Measurements from ENCODE around the gene FBXO31. TPM values are rescaled to one million over a fixed set of nuclear protein-coding genes. Genes with fewer than 3 reads are reported as not detected.
"Not testable (repeated sequence)": the region's sequence is repeated elsewhere in the genome, so short reads cannot be mapped to it uniquely, and the experiment has no call there.

The FBXO31 gene
- total RNA-seq, 1 experiment from 2014 or later = 4.7 TPM

DNA sequence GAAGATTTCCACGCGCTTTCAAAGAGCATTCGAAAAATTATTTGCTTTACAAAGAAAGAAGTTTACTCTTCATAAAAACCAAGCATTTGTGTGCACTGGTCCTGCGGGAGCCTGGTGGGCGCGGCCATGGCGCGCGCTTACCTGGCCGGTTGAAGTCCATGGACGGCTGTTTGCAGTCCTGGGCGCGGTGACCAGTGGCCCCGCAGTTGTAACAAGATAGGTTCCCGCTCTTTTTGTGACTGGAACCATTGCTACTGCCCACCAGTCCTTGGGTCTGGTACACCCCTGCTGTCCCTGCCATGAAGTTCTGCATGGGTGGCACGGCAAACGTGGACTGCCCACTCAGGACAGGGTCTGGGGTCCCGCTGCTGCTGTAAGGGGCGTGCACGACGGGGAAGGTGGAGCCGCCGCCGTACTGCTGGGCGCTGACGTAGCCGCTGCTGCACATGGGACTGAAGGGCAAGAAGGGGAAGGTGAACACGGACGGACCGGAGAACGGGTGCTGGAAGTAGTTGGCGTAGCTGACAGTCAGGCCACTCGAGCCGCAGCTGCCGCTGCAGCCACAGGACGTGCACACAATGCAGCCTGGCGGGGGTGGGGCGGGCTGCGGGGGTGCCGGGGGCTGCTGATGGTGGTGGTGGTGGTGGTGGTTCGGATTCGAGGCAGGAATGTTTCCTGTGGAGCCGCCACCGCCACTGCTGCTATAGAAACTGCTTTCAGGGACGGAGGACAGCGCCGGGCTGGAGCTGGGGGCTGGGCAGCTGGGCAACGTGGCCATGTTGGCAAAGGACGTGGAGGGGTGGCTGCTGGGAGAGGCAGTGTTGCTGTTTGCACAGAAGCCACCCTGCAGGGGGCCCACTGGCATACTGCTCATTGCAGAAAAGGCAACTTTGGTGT is 28.0 kb upstream of the FBXO31 start:
- no peak for DNase-seq (ENCODE audit: low read depth)

DNA sequence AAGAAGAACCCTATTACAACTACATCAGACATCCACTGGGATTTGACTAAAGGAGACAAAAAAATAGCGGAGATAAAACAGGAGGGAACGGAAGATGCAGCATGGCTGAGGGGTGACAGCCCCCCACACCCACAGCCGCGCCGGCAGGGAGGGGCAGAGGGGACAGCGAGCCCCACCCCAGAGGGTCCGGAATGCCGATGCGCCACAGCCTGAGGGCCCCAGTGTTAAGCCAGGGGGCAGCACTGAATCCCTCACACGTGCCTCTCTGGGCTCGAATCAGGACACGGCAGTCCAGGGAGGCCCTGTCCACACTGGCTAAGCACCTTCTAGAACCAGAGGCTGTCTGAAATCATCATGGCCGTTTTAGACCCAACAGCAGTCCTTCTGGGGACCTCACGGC is 27.4 kb upstream of the FBXO31 start:
- no peak for DNase-seq (ENCODE audit: low read depth)

DNA sequence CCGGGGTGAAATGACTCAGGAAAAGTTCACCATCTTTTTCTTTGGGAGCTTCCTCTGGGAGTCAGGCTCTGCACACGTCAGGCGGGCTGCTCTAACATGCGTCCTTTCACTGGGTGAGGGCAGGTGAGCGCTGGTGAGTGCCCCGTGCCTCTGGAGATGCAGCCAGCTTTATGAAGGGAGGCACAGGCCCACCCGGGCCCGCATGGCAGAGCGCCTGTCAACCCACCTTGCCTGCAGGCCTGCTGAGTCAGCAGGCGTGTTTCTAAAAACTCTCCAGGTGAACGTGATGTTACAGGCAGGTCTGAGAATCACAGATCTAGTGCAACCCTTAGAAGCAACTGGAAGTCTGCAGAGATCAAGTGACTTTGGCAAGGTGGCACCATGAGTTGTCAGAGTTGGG is 27.0 kb upstream of the FBXO31 start:
- DNase-seq (ENCODE audit: low read depth) = no peak

DNA sequence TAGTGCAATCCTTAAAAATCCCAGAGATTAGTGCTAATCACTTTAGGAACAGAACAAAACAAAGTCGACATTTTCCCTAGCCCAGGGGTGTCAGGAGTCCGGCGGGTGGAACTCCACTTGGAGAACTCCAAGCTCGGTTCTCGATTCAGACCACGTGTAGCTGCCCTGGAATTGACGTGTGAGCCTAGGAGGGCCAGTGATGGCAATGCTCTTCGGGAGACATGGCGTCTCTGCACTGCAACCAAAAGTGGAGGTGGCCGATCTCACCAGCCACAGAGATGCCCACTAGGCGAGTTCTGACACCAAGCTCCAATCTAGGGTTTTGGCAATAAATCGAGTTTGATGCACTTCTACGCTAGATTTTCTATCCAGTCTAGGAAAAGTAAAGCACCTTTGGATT is 26.2 kb upstream of the FBXO31 start:
- DNase-seq (ENCODE audit: low read depth) = no peak

DNA sequence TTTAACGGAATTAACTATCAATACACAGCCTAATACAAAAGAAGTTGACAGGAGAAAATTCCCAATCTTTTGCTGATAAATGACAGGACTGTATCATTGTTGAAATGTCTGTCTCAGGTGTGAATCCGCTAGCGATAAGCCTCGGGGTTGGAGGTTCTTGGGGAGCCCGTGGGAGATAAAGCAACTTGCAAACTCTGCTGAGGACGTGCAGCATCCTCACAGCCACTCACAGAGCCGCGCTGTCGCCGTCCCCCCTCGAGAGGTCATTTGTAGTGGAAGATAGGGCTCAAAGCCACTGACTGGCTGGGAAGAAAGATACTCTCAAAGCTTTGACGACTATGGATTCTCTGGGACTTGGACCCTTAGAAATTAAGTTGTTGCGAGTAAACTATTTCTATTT is 25.6 kb upstream of the FBXO31 start:
- DNase-seq (ENCODE audit: low read depth) = no peak

DNA sequence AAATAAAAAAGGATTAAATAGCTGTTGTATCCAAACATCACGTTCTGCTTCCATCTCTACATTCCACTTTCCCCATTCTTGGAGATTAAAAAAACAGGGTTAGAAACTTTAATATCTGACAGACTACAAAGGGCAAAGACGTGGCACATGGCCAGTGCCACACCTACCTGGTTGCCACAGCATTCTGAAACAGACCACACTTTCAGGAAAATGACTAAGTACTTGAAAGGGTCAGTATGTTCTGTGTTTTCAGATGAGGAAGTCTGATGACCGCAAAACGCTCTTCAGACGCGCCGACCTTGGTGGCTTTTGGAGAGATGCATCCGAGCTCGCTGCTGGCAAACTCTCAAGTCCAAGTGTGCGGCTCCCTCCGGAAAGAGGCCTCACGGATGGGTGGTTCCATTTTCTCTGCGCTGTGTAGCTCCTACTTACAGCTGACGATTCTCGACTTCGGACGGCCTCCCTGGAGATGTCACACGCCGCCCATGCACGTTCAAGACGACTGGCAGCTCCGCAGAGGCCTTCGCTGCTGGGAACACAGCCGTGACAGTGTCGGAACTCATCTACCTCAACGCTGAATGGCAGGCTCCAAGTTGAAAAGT is 24.0 kb upstream of the FBXO31 start:
- DNase-seq (ENCODE audit: low read depth) = peak; percentile 93

DNA sequence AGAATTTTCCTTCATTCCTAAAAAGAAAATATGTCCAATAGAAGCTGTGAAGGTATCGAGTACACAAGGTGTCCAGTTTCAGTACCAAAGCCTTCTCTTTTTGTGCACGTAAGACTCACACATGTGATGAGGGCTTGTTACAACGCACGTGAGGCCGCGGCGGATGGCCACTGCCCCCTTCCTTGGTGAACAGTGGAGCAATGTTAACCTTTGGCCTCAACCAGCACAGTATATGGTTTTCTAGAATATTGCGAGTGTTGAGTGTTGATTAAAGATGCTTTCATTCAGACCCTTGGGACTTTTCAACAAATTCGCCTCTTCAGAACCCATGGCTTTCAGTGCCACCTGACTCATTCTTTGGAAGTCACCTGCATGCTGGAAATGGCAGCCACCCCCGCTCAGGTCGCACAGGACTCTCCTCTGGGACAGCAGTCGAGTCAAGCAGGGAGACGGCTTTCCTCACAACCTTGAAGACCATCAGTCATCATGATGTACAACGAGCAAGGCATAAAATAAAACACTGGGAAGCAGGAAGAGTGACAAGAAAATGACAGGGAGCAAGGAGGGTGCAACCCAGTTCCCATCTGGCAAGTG is 23.0 kb upstream of the FBXO31 start:
- no peak for DNase-seq (ENCODE audit: low read depth)

DNA sequence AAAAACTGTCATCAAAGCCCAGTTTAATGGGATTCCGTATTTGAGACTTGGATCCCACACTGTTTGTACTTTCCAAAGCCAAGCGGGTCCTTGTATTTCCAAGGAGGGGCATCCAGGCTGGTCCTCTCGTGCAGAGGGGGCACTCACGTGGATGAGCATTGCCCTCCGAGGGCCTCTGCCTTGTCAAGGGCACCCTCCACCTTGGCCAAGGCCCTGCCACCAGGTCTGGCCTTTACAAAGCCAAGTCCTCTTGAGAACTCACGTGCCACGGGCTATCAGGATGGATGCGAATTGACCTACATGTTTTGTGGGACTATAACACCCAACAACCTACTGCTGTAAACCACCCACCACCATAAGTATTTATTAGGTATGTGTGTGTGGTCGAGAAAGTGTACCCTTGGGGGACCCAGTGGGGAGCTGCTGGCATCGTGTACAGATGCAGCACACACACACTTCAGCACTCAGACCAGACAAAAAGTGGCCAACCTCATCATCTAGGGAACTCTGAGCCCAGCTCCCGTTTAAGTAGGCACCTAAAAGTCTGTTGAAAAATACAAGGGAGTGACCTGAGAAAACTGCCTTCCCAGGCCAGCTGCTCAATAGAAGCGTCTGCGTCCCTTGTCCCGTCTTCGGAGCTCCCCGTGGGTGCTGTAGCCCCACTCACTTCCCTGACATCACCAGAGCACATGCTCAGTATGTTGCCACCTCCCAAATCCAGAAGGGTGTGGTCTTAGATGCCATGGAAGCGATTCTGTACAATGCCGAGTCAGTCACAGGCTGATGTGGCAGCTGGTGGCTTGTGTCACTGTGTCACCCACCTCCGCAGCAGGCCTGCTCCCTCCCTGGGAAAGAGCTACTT is 21.4 kb upstream of the FBXO31 start:
- DNase-seq (ENCODE audit: low read depth) = no peak

DNA sequence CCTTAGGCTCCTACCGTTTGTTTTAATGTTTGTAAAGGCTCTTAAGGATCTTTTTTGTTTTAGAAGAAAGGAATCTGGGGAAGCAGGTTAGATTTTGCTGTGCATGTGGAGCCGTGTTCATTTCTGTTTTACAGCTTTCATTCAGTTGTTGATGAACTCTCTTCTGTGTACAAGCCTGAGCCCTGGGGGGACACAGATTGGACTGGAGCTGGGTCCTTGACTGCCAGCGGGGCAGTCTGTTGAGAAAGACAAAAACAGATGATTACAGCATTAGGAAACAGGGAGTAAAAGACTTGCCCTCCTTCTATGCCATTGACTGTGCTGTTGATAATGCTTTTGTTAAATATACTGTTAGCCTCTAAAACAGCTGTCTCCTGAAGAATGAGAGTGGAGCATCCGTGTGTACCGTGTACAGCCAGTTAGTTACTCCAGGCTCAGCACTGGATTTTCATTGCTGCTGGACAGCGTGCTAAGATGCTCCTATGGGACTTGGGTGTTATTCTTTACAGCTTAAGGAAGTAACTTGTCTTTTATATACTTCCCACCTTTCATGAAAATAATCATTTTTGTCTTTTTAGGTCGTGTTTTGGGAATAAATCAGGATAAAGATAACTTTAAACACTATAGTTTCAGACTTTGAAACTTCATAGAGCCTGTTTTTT is 11.7 kb upstream of the FBXO31 start:
- DNase-seq (ENCODE audit: low read depth) = no peak

DNA sequence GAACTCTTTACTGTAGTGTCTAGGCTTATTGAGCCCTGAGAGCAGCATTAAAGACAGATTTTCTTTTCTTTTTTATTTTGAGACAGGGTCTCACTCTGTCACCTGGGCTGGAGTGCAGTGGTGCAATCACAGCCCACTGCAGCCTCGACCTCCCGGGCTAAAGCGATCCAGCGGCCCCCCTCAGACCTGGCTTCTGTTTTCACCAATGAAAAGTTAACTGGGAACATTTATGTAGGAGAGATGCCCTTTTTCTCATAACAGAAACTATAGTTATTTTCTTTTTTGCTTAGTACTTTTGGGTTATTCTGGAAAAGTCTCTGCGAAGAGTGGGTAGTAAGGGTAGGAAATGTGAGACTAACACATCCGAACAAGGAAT is 10.1 kb upstream of the FBXO31 start:
- no peak for DNase-seq (ENCODE audit: low read depth)

DNA sequence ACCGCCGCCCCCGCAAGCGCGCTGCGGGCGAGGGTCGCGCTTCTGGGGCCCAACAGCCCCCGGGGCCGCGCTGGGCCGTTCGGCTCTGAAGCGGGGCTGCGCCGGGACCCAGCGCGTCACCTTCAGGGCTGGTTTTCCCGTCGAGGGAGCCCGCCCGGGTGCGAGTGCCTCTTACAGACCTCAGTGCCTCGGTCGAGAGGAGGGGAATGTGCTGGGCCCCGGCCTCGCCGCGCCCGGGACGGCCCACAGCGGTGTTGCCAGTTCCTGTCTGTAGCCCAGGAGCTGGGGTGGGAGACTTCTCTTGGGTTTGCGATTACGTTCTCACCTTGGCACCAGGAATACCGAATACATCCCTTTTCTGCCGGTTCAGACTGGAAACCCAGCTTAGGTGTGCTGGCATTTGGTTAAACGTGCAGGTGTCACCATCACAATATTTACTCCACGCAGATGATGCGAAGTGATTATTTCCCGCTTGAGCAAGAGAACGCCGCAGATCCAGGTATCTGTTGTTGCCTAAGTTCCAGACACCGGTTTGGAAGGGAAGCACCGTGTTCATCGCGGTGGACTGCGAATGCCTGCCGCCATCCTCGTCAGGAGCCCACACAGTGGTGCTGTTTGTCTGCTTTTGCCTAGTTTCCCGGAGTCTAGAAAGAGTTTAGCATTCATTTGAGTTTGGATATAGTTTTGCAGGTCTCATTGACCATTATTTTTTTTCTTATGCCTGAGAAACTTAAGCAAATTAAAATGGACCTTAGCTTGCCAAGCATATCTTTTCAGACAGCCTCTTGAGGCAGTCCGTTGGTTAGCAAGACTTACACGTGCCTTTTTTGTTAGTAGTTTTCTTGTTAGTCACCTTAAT is 9.5 kb upstream of the FBXO31 start:
- DNase-seq (ENCODE audit: low read depth) = peak; percentile 50

DNA sequence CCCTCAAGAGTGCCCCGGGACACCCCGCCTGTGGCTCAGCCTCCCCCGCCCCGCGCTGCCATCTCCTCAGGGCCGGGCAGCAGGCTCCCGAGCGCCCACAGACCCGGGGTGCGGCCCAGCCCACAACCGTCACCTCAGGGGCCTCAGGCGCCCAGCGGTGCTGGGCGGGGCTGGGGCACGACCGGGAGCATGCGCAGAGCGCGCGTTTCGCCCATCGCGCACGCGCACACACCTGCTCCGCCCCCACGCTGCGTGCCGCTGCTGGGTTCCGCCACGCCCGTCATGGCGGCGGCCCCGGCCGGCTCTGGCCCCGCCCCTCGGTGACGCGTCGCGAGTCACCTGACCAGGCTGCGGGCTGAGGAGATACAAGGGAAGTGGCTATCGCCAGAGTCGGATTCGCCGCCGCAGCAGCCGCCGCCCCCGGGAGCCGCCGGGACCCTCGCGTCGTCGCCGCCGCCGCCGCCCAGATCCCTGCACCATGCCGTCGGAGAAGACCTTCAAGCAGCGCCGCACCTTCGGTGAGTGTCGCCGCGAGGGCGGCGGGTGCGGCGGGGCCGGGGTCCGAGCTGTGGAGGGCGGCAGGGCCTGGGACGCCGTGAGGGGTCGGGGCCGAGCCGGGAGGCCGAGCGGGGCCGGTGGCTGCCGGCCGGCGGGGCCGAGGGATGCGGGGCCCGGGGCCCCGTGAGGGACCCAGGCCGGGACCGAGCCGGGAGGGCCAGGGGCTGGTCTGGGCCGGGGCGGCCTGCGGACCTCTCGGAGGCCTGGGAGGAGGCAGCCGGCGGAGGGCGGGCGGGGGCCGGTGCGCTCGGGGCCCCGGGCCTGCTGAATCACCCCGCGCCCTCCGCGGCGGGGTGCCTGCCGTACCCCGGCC is 8.6 kb upstream of the FBXO31 start, which contains the start of gene MAP1LC3B:
Gene MAP1LC3B, plus strand, starts transcription at position 387 of the 871 bp plus-strand sequence. Its CDS starts 92 bp downstream, at position 479.
- peak; percentile 98 for DNase-seq (ENCODE audit: low read depth)

DNA sequence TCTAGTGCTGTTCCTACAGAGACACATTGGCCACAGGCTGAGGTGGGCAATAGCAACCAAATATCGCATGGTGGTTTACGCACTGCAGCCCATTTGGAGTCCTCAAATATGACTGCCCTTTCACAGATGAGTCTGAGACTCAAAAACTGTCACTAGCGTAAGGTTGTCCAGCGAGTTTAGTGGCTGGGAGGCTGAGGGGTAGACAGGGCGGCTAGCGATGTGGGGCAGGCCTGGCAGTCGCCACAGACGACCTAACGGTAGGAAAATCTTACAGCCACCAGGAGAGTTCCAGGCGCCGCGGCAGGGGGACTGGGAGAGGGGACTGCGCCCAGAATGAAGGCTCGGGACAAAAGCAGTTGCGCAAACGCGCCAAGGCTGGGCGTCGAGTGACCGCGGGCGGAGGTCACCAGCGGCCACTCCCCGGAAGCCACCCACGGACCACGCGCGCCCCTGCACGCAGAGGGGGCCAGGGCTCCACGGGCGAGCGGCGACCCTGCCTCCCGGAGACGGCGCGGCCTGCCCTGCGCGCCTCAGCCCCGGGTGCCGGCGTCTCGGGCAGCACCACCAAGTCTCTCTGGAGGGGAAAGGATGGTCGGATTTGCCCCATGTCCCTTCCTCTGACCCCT is 7.9 kb upstream of the FBXO31 start:
- peak; percentile 24 for DNase-seq (ENCODE audit: low read depth)

DNA sequence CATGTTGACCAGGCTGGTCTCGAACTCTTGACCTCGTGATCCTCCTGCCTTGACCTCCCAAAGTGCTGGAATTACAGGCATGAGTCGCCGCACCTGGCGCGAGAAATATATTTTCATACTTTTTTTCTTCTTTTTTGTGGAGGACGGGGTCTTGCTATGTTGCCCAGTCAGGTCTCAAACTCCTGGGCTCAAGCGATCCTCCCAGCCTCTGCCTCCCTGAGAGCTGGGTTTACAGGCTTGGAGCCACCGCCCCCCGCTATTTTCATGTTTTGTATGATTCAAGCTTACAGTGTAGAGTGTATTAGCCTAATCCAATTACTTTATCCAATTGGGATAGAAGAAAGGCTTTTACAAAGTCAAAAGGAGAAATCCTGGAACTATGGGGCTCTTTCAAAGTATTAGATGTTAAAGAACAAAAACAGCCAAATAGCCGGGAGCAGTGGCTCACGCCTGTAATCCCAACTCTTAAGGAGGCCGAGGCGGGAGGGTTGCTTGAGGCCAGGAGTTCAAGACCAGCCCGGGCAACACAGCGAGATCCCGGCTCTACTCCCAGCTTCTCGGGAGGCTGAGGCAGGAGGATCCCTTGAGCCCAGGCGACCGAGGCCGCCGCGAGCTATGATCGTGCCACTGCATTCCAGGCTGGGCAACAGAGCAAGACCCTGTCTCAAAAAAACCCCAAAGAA is 7.2 kb upstream of the FBXO31 start:
- DNase-seq (ENCODE audit: low read depth) = no peak

DNA sequence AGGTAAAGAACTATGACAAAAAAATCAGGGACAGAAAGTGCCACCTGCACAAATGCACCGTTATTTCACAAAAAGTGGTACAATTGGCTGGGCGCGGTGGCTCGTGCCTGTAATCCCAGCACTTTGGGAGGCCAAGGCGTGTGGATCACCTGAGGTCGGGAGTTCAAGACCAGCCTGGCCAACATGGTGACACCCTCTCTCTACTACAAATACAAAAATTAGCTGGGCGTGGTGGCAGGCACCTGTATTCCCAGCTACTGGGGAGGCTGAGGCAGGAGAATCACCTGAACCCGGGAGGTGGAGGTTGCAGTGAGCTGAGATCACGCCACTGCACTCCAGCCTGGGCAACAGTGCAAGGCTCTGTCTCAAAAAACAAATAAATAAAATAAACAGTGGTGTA is 6.3 kb upstream of the FBXO31 start:
- not testable (repeated sequence) for DNase-seq (ENCODE audit: low read depth)

DNA sequence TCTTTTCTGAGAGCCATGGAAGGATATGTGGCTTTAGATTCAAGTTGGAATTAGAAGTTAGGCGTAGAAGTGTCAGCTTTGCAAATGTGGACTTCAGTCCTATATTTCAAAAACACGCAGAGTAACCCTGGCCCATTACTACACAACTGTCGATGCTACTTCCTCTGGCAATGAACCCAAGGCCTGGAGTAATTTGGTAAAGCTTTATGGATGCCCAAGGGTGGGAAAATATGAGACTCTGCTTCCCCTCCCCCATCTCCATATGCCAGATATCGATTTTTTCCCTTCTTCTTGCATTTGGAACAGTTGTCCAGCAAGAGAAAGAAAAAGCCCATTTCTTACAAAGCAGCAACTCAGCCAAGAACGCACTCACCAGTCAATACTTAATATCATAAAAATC is 5.7 kb upstream of the FBXO31 start:
- DNase-seq (ENCODE audit: low read depth) = no peak

DNA sequence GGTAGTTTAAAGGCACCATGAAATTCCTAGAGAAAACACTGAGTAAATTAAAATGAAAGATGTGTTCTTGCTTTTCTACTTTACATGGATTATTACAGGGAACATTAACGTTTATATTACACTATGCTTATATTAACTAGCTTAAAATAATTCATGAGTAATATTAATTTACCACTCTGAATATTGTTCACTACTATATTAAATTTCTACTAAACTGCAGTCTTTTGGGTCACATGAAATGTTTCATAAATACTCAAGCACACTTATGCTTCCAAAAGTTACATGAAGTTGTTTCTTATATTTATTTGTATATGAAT is 5.2 kb upstream of the FBXO31 start:
- no peak for DNase-seq (ENCODE audit: low read depth)
